ENCODE measurements around the gene METAP1. TPM values are rescaled to one million over a fixed set of nuclear protein-coding genes. Genes with fewer than 3 reads are reported as not detected.

Gene METAP1
- total and polyA plus RNA-seq, 10 donors: 22.0 to 34.7 (median 29.8) TPM

Small RNA genes lying within 50 kb of the gene (microRNA-seq; reads per million reads assigned to microRNA genes)
- gene MIR3684: 0.28 to 0.72 (median 0.70) reads per million in 3 donors

Small RNA genes lying within 50 kb of the gene (small RNA-seq; reads per million reads assigned to genes)
- gene MIR3684: 0 reads per million in 4 donors
- 0 reads per million in 4 donors for gene RNU7-149P

Other genes with a start within 250 kb of the METAP1 start
- gene EIF4E, start 66.6 kb upstream of the METAP1 start, total RNA-seq: 10 to 100 TPM; 59.5 to 86.5 (median 69.4) TPM
- gene EIF4E, start 66.6 kb upstream of the METAP1 start, polyA plus RNA-seq: 10 to 100 TPM; 14.4 to 40.1 (median 22.3) TPM
- 10 to 100 TPM; 60.3 to 93.1 (median 69.9) TPM for gene ADH5, start 93.1 kb downstream of the METAP1 start, total RNA-seq
- gene ADH5, start 93.1 kb downstream of the METAP1 start, polyA plus RNA-seq: 10 to 100 TPM; 54.2 to 84.0 (median 81.3) TPM
- under 1 TPM in 4 of 7 donors, not detected in 3; 0.30 to 0.41 (median 0.35) TPM for gene ADH4, start 148.6 kb downstream of the METAP1 start, total RNA-seq
- under 1 TPM; 0.11 to 0.61 (median 0.26) TPM for gene ADH4, start 148.6 kb downstream of the METAP1 start, polyA plus RNA-seq
- gene ADH6, start 223.5 kb downstream of the METAP1 start, total RNA-seq: not detected
- under 1 TPM in 2 of 3 donors, not detected in 1; 0.02 to 0.03 TPM for gene ADH6, start 223.5 kb downstream of the METAP1 start, polyA plus RNA-seq

Measured in spleen (tissue), 11 donors.